Muscle layer of colon (tissue), 2 donors: ENCODE results near the gene OR6M1.

ENCODE experiments used
- H3K27ac ChIP-seq: one replicate; pipeline ENCODE4 v1.7.0; 2013; ENCODE audit warnings: low read depth, mild to moderate bottlenecking, low read length, moderate library complexity
- H3K27me3 ChIP-seq, 2 donors: one replicate each; pipeline ENCODE4 v1.7.0; 2013; ENCODE audit warnings: low read length in 2 of 2, mild to moderate bottlenecking in 2 of 2; ENCODE audit not compliant: insufficient read depth in 2 of 2, control insufficient read depth in 1 of 2
- H3K36me3 ChIP-seq: one replicate; pipeline ENCODE4 v1.7.0; 2013; ENCODE audit warnings: mild to moderate bottlenecking, low read length; ENCODE audit not compliant: insufficient read depth
- H3K4me1 ChIP-seq: one replicate; pipeline ENCODE4 v1.7.0; 2013; ENCODE audit warnings: mild to moderate bottlenecking, low read length; ENCODE audit not compliant: insufficient read depth
- H3K4me3 ChIP-seq, 2 donors: one replicate each; pipeline ENCODE4 v1.7.0; 2013; ENCODE audit warnings: low read length in 2 of 2, low read depth in 1 of 2, mild to moderate bottlenecking in 1 of 2, moderate library complexity in 1 of 2
- H3K9ac ChIP-seq: one replicate; pipeline ENCODE4 v1.7.0; 2013; ENCODE audit warnings: low read length
- H3K9me3 ChIP-seq: one replicate; pipeline ENCODE4 v1.7.0; 2013; ENCODE audit warnings: mild to moderate bottlenecking, low read length
- donor health status: abdominal sarcoma.
- donor health status: Adenocarcinoma of cecum.

OR6M1 gene

DNA sequence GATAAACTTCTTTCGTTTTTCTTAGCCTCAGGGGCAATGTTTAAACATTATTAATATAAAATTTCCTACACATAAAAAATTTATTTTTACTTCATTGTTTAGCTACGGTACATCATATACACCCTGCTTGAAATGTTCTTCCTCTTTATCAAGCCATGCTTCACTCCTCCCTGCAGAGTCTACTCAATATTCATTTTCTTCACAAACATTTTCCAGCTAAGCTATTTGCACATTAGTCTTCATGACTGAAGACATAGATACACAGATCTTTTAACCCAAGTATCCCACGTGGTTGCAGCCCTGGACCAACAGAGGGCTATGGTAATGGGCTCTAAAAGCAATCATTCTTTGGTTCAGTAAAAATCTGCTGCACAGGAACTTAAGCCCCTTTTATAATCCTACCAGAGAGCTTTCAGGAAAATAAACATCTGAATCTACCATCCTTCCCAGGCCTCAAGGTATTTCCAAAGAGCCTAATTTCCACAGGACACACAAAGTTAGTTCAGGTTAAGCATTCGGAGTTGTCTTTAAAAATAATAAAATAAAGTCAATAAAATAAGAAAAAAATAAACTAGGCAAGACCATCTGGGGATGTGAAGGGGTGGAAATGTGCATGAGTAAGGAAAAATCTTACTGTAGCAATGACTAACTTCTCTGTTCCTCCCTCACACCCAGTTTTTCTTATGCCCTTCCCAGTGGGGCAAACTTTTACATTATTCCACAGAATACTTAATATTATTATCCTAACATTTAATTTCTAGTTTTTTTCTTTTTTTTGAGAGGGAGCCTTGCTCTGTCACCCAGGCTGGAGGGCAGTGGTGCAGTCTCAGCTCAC lies 30.2 kb downstream of the OR6M1 start:
- no peaks in the 10 kb centered on the region for H3K4me1 ChIP-seq
- no peaks in the 10 kb centered on the region for H3K9me3 ChIP-seq
- no peaks in the 10 kb centered on the region for H3K27me3 ChIP-seq

GRCh38 chr11:123775289-123775688 lies 30.9 kb downstream of the OR6M1 start:
- Histone ChIP-seq H3K9ac (no peak overlapping the region), H3K9me3 (no peaks in the 10 kb centered on the region), H3K4me1 (no peaks in the 10 kb centered on the region), H3K36me3 (no peaks in the 10 kb centered on the region), H3K27me3 (no peaks in the 10 kb centered on the region), H3K4me3 (no peak overlapping the region), H3K27ac (no peak overlapping the region)

More for the DNA sequence above, 30.2 kb downstream of the OR6M1 start:
- H3K4me3 ChIP-seq = no peak overlapping the region
- H3K9ac ChIP-seq = no peak overlapping the region
- H3K36me3 ChIP-seq = no peaks in the 10 kb centered on the region
- no peak overlapping the region for H3K27ac ChIP-seq

DNA sequence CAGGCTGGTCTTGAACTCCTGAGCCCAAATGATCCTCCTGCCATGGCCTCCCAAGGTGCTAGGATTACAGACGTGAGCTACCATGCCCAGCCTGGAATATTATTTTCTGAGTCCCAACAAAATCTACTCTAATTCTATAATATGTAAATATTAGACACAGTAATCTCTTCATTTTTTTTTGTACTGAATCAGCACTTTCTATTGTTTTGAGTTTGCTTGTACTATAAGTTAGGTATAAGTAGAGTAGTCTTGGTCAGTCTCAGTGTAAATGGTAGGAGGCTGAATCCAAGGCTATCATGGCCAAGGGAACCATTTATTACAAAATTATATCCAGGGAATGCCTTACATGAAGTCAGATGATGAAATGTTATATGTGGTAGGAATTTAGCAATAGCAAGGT lies 32.2 kb downstream of the OR6M1 start:
- Histone ChIP-seq H3K4me3 (no peak overlapping the region), H3K27ac (no peak overlapping the region), H3K36me3 (no peaks in the 10 kb centered on the region), H3K4me1 (no peaks in the 10 kb centered on the region), H3K9ac (no peak overlapping the region), H3K9me3 (no peaks in the 10 kb centered on the region), H3K27me3 (no peaks in the 10 kb centered on the region)

DNA sequence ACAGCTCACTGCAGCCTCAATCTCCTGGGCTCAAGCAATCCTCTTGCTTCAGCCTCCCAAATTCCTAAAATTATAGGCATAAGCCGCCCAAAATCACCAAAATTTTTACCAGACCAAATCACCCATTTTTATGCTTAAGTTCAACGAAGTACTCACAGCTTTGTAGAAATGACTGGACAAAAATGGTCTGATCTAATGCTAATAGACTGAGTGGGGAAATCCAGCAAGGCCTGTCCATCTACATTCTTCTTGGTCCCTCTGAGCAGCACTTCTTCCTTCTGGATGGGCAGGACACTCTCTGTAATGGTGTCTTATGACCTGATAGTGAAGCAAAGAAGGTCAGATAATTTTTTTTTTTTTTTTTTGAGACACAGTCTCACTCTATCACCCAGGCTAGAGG lies 33.1 kb downstream of the OR6M1 start:
- Histone ChIP-seq H3K4me3 (no peak overlapping the region), H3K36me3 (no peaks in the 10 kb centered on the region), H3K9ac (no peak overlapping the region), H3K9me3 (no peaks in the 10 kb centered on the region), H3K27me3 (no peaks in the 10 kb centered on the region), H3K4me1 (no peaks in the 10 kb centered on the region), H3K27ac (no peak overlapping the region)

GRCh38 chr11:123771664-123772063 lies 34.5 kb downstream of the OR6M1 start:
- H3K4me3 ChIP-seq = no peak overlapping the region
- H3K27ac ChIP-seq = no peak overlapping the region
- no peaks in the 10 kb centered on the region for H3K4me1 ChIP-seq
- no peaks in the 10 kb centered on the region for H3K27me3 ChIP-seq
- H3K9me3 ChIP-seq = no peaks in the 10 kb centered on the region
- H3K9ac ChIP-seq = no peak overlapping the region
- no peaks in the 10 kb centered on the region for H3K36me3 ChIP-seq

DNA sequence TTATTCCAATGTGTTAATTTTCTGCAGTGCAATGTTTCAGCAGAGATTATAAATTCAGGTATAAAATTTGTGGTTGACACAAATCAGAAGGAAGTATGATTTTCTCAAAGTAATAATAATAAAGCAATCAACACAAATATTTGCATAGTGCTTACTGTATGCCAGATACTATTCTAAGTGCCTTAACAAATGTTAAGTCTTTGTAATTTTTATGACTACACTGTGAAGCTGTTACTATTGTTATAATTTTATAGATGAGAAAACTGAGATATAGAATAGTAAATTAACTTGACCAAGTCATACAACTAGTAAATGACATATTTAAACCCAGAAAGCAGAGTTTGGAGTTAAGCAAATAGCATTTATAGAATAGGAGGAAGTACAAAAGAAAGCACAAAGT lies 35.4 kb downstream of the OR6M1 start:
- H3K4me1 ChIP-seq = no peaks in the 10 kb centered on the region
- H3K9ac ChIP-seq = no peak overlapping the region
- H3K36me3 ChIP-seq = no peaks in the 10 kb centered on the region
- H3K4me3 ChIP-seq = no peak overlapping the region
- no peaks in the 10 kb centered on the region for H3K9me3 ChIP-seq
- H3K27ac ChIP-seq = no peak overlapping the region
- no peaks in the 10 kb centered on the region for H3K27me3 ChIP-seq

DNA sequence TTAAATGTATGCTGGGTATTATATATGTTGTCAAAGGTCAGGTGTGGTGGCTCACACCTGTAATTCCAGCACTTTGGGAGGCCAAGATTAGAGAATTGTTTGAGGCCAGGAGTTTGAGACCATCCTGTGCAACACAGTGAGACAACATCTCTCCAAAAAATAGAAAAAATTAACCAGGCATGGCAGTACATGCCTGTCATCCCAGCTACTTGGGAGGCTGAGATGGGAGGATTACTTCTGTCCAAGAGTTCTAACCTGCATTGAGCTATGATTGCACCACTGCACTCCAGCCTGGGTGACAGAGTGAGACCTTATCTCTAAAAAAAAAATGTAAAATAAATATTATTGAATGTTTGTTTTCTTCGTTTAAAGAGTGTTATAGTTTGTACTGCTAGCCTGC lies 40.5 kb downstream of the OR6M1 start:
- Histone ChIP-seq H3K27me3 (no peaks in the 10 kb centered on the region), H3K4me1 (no peaks in the 10 kb centered on the region), H3K4me3 (no peak overlapping the region), H3K9me3 (no peaks in the 10 kb centered on the region), H3K27ac (no peak overlapping the region), H3K9ac (no peak overlapping the region), H3K36me3 (no peaks in the 10 kb centered on the region)

- H3K27me3 ChIP-seq = no peaks in the 10 kb centered on the region
- H3K27ac ChIP-seq = no peak overlapping the region
- no peak overlapping the region for H3K4me3 ChIP-seq
- H3K36me3 ChIP-seq = no peaks in the 10 kb centered on the region
- no peak overlapping the region for H3K9ac ChIP-seq
- H3K4me1 ChIP-seq = no peaks in the 10 kb centered on the region
- H3K9me3 ChIP-seq = no peaks in the 10 kb centered on the region
Measured at GRCh38 chr11:123762422-123762821, 43.7 kb downstream of the OR6M1 start.

DNA sequence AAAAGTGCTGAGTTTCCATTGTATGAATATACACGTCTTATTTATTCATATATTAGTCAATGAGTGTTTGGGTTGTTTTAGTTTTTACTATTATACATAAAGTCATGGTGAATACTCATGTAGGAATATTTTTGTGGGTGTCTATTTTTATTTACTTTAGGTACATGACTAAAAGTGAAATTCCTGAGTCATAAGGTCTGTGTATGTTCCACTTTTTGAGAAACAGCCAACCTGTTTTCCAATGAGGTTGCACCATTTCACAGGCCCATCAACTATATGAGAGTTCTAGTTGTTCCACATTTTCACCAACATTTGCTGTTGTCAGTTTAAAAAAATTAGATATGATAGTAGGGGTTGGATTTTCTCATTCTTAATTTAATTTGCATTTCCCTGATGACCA lies 45.3 kb downstream of the OR6M1 start:
- Histone ChIP-seq H3K4me1 (no peaks in the 10 kb centered on the region), H3K9me3 (no peaks in the 10 kb centered on the region), H3K27me3 (no peaks in the 10 kb centered on the region), H3K27ac (no peak overlapping the region), H3K9ac (no peak overlapping the region), H3K36me3 (no peaks in the 10 kb centered on the region), H3K4me3 (no peak overlapping the region)

GRCh38 chr11:123757976-123758375 lies 48.2 kb downstream of the OR6M1 start:
- Histone ChIP-seq H3K4me3 (no peak overlapping the region), H3K27ac (no peak overlapping the region), H3K9me3 (no peaks in the 10 kb centered on the region), H3K9ac (no peak overlapping the region), H3K4me1 (no peaks in the 10 kb centered on the region), H3K36me3 (no peaks in the 10 kb centered on the region), H3K27me3 (no peaks in the 10 kb centered on the region)

- H3K9me3 ChIP-seq = no peaks in the 10 kb centered on the region
- H3K4me3 ChIP-seq = no peak overlapping the region
- no peaks in the 10 kb centered on the region for H3K4me1 ChIP-seq
- H3K36me3 ChIP-seq = no peaks in the 10 kb centered on the region
- H3K27ac ChIP-seq = no peak overlapping the region
- H3K9ac ChIP-seq = no peak overlapping the region
- no peaks in the 10 kb centered on the region for H3K27me3 ChIP-seq
Measured at GRCh38 chr11:123755813-123756212, 50.3 kb downstream of the OR6M1 start.
